ENCODE results near the gene UFSP1.

UFSP1 gene

DNA sequence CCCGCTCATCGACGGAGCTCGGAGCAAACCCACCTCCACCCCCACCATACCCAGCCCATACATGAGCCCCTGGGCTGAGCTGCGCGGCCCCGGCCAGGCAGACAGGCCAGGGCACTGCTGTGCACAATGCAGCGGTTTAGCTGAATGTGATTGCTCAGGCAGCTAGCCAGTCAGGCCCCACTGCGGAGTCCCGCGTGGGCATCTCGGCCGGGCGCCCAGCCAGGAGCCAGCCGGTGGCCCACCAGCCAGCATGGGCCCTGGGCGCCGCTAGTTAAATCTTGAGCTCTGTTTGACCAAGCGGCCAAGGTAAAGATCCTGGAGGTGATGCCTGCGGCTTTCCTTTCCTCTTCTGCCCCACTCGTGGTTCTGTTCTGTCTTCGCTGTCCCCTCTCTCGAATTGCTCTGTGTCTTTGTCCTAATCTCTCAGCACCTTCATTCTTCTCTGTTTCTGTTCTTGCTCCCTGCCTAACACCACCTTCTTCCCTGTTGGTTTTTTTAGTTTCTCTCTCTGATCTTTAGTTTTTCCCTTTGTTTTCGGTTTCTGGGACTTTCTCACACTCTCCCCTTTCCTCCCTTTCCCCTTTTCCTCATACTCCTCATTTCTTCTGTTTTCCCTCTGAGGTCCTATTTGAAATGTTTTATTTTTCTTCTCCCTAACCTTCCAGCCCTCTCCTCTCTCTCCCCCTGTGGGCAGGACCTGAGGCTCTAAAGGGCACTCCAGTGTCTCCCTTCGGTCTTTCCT lies 6.6 kb downstream of the UFSP1 start:
- DNase-seq (ENCODE audit: low read depth in 2 of 3, low spot score in 1 of 3) = no peak

- no peak for DNase-seq (ENCODE audit: low read depth in 2 of 3, low spot score in 1 of 3)
Observed at GRCh38 chr7:100882201-100882600, 7.3 kb downstream of the UFSP1 start.

- no peak for DNase-seq (ENCODE audit: low read depth in 2 of 3, low spot score in 1 of 3)
Observed at GRCh38 chr7:100881136-100881535, 8.4 kb downstream of the UFSP1 start.

DNA sequence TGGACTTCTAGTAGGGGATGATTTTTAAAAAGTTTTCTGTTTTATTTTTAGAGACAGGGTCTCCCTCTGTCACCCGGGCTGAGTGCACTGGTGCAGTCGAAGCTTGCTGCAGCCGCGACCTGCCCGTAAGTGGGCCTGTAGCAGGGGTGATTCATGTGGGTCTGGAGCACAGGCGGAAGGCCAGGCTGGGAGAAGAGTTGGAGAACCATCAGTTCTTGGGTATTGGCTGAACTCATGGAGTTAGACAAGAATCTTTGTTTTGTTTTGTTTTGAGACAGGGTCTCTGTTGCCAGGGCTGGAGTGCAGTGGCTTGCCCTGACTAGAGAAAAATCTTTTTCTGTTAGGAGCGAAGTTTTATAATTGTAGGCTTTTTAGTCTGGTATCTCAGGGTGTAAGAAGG lies 8.9 kb downstream of the UFSP1 start:
- no peak for DNase-seq (ENCODE audit: low read depth in 2 of 3, low spot score in 1 of 3)

DNA sequence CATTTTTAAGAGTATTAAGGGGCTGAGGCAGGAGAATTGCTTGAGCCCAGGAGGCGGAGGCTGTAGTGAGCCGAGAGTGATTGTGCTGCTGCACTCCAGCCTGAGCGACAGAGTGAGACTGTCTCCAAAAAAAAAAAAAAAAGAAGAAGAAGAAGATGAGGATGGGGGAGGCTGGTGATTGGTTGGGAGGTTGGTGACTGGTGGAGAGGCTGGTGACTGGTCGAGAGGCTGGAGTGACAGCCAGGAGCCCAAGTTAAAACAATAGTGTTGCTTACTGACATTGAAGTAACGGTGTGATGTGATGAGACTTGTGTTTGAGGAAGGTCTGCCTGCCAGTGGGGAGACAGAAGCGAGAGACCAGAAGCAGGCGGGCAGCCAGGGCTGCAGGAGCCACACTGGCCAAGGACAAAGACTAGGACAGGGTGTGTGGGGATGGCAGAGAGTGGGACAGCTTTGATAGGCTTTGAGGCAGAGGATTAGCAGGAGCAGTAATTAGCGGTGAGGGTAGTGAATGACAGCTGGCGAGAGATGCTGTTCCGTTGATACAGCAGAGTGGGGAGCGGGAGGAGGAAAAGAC lies 9.7 kb downstream of the UFSP1 start:
- no peak for DNase-seq (ENCODE audit: low read depth in 2 of 3, low spot score in 1 of 3)

GRCh38 chr7:100878685-100879084 lies 10.8 kb downstream of the UFSP1 start:
- DNase-seq (ENCODE audit: low read depth in 2 of 3, low spot score in 1 of 3) = no peak

DNA sequence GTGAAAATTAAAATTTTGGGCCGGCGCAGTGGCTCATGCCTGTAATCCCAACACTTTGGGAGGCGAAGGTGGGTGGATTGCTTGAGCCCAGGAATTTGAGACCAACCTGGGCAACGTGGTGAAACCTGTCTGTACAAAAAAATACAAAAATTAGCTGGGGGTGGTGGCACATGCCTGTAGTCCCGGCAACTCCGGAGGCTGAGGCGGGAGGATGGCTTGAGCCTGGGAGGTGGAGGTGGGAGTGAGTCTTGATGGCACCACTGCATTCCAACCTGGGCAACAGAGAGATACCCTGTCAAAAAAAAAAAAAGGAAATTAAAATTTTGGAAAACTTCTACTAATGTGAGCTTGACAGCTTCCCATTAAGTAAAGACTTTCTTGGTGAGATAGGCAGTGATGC lies 11.5 kb downstream of the UFSP1 start:
- DNase-seq (ENCODE audit: low read depth in 2 of 3, low spot score in 1 of 3) = no peak

DNA sequence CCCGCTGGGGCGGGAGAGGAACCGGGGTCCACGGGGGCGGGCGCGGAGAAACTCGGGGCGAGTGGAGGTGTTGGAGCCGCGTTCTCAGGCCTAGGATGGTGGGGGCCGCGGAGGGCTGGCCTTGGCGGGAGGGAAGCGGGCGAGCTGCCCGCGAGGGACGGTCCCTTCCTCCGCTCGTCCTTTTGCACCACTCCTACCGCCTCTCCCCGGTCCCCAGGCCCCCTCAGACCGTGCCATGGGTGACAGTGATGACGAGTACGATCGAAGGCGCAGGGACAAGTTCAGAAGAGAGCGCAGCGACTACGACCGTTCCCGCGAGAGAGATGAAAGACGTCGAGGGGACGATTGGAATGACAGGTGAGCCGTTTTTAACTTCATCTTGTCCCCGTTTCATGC lies 14.2 kb downstream of the UFSP1 start:
- DNase-seq (ENCODE audit: low read depth in 2 of 3, low spot score in 1 of 3) = peak in 1 of 3 donors; percentile 45

DNA sequence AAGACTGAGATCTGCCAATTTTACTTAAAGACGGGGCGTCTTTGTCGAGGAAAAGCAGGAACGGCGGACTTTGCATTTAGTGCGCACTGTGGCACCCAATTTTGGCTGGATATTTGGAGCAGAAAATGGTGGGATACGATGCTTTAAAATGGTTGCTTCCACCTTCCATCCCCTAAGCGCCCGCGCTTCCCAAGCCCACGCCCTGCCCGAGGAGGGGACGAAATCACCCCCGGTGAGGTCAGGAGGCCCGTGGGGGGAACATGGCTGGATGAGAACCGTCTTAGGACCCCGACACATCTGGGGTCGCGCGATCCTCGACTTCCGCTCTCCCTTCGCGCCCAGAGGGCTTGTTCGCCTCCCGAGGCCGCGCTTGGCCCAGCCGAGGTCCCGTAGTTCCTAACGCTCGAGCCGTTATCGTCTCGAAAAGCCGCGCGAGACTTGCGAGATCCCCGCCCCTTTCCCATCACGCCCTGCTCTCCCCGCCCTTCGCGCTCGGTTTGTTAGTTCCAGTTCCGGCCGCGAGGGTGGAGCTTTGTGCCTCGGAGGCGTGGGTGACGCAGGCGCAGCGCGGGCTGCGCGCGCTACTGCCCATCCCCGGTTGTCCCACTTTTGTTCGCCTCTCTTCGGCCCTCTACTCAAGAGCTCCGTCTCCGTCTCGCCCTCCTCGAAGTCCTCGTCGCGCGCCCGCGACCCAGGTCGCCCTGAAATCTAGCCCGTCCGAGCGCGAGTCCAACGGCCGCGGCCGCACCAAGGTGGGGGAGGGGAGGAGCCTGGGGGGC lies 14.7 kb downstream of the UFSP1 start, which contains the start of gene SRRT:
SRRT (plus strand) TSS at position 527 of the 779 bp plus-strand sequence. CDS start 488 bp downstream, outside the sequence.
- peak; percentile 97 to 99 (median 97) for DNase-seq (ENCODE audit: low read depth in 2 of 3, low spot score in 1 of 3)

GRCh38 chr7:100874300-100874576 lies 15.3 kb downstream of the UFSP1 start:
- DNase-seq (ENCODE audit: low read depth in 2 of 3, low spot score in 1 of 3) = no peak

- no peak for DNase-seq (ENCODE audit: low read depth in 2 of 3, low spot score in 1 of 3)
Observed at GRCh38 chr7:100873599-100874299, 15.8 kb downstream of the UFSP1 start.

GRCh38 chr7:100867776-100868485 lies 21.6 kb downstream of the UFSP1 start:
- no peak for DNase-seq (ENCODE audit: low read depth in 2 of 3, low spot score in 1 of 3)

DNA sequence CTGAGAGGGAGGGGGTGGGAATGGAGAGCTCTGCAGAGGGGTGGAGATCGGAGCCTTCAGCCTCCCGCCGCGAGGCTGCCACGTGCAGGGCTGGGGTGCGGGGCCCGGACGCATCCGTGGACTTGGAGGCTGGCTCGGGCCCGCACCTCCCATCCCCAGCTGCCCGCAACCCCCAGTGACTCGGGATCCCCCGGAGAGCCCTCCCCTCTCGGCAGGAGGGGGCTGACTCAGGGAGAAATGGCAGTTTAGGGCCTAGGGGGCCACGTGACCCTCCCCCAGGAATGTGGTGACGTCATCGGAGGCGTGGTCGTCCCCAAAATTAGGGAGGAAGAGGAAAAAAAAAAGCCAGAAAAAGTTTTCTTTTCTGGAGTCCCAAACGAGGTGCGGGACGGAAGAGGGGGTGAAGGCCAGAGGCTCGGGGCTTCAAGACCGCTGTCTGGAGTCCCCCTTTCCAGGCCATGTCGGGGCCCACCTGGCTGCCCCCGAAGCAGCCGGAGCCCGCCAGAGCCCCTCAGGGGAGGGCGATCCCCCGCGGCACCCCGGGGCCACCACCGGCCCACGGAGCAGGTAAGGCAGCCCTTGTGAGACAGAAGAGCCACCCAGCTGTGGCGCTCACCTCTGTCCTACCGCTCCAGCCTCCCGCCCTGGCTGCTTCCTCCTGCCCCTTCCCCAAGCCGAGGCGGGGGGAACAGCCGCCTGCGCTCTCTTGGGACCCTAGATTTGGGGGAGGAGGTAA lies 22.3 kb downstream of the UFSP1 start, which contains the start of gene TRIP6:
TRIP6 (plus strand) TSS at position 348 of the 736 bp plus-strand sequence; CDS start at position 459, 111 bp downstream.
- peak; percentile 51 to 66 (median 60) for DNase-seq (ENCODE audit: low read depth in 2 of 3, low spot score in 1 of 3)

DNA sequence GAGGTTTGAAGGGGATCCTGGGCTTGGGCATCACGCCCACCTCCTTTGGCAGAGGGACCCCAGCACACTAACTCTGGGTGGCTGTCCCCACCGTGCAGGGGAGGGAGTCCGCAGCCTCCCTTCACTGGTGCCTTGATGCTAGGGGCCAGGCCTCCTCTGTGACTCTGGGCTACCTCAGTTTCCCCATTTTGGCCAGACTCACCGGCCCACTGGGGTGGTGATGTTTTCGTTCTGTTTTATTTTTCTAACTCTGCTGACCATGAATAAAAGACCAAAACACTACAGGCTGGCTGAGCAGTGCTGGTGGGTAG lies 22.8 kb downstream of the UFSP1 start:
- DNase-seq (ENCODE audit: low read depth in 2 of 3, low spot score in 1 of 3) = no peak

DNA sequence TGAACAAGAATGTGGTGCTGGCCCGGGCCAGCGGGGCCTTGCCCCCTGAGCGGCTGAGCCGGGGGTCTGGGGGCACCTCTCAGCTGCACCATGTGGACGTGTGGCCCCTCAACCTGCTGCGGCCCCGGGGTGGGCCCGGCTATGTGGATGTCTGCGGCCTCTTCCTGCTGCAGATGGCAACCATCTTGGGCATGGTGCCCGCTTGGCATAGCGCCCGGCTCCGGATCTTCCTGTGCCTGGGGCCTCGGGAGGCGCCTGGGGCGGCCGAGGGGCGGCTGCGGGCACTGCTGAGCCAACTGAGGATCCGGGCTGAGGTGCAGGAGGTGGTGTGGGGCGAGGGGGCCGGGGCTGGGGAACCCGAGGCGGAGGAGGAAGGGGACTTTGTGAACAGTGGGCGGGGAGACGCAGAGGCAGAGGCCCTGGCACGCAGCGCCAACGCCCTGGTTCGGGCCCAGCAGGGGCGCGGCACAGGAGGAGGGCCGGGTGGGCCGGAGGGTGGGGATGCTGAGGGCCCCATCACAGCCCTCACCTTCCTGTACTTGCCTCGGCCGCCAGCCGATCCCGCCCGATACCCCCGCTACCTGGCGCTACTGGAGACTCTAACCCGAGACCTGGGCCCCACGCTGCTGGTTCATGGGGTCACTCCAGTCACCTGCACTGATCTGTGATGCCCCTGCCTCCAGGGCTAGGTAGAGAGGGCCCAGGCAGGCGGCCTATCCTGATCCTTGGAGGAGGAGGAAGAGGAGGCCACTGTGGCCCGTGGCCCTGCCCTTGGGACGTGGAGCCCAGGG lies 23.4 kb downstream of the UFSP1 start:
- no peak for DNase-seq (ENCODE audit: low read depth in 2 of 3, low spot score in 1 of 3)

DNA sequence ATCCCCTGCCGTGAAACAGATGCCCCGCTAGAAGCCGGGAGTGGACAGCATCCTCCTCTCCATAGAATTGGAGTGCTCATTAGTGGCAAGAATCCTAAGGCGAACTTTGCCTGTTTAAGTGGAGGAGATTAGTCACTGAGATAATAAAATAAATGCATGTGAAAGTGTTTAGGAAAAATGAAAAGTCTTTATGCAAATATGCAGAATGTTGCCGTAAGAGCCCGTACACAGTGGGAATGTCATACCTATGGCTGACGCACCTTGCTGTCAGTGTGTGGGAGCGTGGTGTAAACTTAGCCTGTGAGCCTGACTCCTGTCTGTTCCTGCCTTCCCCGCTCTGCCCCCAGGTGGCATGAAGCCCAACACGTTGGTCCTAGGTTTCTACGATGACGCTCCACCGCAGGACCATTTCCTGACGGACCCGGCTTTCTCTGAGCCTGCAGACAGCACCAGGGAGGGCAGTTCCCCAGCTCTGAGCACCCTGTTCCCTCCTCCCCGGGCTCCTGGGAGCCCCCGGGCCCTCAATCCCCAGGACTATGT lies 24.1 kb downstream of the UFSP1 start:
- DNase-seq (ENCODE audit: low read depth in 2 of 3, low spot score in 1 of 3) = no peak

DNA sequence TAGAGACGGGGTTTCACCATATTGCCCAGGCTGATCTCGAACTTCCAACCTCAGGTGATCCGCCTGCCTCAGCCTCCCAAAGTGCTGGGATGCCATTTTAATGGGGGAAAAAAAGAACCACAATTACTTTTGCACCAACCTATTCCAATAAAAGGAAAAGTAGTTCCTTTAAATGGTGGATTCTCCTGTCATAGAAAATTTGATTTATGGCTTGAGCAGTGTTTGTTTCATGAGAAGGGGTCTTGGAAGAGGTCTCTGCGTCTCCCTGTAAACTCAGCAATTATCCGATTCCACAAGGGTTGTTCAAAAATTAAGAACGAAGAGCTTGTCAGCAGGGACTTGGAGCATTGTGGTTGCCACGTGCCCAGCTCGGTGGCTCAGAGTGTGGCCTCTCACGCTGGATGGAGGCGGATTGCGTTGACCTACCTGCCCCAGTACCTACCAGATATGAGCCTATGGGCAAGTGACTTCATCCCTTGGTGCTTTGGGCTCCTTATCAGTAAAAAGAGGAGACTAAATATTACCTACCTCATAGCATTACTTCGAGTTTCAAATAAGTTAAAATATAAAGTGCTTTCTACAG lies 25.2 kb downstream of the UFSP1 start:
- no peak for DNase-seq (ENCODE audit: low read depth in 2 of 3, low spot score in 1 of 3)

- no peak for DNase-seq (ENCODE audit: low read depth in 2 of 3, low spot score in 1 of 3)
Observed at GRCh38 chr7:100863406-100863950, 26.0 kb downstream of the UFSP1 start.

DNA sequence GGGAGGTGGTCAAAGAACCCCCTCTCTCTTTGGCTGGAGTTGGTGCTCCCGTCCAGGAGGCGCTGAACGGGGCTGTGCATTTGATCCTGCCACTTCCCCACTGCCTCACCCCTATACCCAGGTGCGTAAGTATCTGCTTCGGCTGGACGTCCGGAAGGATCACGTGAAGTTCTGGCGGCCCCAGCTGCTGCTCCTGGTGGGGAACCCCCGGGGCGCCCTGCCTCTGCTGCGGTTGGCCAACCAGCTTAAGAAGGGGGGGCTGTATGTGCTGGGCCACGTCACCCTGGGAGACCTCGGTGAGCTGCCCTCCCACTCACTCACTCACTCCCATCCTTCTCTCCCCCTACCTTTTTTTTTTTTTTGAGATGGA lies 27.9 kb downstream of the UFSP1 start:
- no peak for DNase-seq (ENCODE audit: low read depth in 2 of 3, low spot score in 1 of 3)

All from stimulated activated CD4-positive, alpha-beta T cell treated with anti-CD3 and anti-CD28 coated beads, Interleukin-12 subunit alpha, Interleukin-12 subunit beta, amount 100 ng/mL, for 48 hours (primary cell).